ENCODE results near the gene PTP4A2.
"Not testable (repeated sequence)": the region's sequence is repeated elsewhere in the genome, so short reads cannot be mapped to it uniquely, and the experiment has no call there.

PTP4A2 gene

DNA sequence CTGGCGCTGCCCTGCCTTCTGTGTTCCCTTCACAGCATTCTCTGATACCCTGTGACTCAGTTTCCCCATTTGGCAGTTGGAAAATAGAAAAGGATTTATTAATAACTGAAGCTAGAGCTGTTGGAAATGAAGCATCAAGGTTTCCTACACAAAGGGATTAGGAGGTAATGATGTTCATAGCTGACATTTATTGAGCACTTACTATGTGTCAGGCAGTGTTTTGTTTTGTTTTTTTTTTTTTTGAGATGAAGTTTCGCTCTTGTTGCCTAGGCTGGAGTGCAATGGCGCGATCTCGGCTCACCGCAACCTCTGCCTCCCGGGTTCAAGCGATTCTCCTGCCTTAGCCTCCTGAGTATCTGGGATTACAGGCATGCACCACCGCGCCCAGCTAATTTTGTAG lies 7.5 kb upstream of the PTP4A2 start:
- DNase-seq: not testable (repeated sequence)

DNA sequence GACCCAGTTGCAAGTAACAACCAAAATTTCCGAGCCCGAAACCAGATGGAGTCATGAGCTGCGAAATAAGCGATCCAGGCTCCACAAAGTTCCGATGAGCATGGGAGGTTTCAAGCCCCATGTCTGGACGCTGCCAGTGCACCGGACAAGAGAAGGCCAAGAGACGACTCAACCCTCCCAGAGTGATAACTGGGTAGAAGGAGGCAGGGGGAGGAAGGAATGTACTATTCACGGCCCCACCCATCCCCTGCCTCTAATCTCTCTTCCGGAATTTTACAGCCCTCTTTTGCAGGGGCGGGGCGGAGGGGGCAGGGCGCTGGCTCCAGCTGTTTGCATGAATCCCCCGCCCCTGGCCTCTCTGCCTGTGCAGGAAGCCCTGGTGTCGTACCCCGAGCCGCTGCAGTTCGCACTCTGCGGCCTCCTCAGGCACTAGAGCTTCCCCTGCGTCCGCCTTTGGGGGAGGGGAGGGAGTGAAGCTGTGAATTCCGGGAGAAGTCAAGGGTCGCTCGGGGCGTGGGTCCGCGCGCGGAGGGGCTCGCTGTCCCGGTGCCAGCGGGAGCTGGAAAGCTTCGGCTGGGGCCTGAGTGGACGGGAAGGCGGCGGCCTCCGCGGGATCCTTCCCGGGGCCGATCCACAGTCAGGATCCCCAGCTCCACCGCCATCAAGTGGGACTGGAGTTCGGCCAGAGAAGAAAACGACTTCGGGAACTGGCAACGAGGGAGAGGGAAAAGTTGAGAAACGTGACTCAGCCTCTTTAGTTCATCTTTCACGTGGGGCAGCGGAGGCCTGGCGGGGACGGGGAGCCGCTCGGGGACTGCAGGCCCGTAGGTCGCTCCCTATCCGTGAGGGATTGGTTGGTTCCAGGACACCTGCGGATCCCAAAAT lies 6.3 kb upstream of the PTP4A2 start:
- no peak for DNase-seq

DNA sequence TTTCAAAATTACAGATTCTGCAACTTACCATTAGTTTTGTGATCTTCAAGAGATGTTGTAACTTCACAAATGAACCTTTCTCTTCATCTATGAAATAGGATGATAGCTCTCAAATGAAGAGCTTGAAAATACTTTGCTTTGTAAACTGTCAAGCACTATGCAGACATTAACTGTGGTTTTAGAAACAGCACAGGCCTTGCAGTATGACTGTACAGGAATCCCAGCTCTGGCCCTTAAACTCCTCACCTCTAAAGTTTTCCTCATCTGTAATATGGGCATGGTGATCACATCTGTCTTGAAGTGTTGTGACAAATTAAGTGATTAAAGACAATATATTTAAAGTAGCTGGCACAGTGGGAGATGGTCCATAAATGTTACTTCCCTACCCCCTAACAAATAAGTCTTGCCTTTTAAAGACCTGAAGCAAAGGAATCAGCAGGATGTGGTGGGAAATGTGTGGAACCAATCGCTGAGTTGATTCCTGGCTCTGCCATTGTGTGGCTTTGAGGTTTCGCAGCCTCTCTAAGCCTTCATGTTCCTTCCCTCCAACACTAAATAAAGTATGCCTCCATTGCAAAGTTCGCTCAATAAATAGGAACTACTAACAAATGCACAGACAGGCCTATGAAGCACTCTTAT lies 5.5 kb upstream of the PTP4A2 start:
- DNase-seq: no peak

DNA sequence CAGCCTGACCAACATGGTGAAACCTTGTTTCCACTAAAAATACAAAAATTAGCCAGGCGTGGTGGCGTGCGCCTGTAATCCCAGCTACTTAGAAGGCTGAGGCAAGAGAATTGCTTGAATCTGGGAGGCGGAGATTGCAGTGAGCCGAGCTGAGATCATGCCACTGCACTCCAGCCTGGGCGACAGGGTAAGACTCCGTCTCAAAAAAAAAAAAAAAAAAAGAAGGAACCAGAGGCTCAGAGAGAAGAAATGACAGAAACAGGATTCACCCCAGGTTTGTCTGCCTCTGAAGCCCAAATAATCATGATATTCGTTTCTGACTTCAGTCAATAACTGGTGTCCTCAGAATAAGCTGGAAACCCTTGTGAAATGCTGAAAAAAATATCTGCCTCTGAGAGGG lies 3.9 kb upstream of the PTP4A2 start:
- not testable (repeated sequence) for DNase-seq

DNA sequence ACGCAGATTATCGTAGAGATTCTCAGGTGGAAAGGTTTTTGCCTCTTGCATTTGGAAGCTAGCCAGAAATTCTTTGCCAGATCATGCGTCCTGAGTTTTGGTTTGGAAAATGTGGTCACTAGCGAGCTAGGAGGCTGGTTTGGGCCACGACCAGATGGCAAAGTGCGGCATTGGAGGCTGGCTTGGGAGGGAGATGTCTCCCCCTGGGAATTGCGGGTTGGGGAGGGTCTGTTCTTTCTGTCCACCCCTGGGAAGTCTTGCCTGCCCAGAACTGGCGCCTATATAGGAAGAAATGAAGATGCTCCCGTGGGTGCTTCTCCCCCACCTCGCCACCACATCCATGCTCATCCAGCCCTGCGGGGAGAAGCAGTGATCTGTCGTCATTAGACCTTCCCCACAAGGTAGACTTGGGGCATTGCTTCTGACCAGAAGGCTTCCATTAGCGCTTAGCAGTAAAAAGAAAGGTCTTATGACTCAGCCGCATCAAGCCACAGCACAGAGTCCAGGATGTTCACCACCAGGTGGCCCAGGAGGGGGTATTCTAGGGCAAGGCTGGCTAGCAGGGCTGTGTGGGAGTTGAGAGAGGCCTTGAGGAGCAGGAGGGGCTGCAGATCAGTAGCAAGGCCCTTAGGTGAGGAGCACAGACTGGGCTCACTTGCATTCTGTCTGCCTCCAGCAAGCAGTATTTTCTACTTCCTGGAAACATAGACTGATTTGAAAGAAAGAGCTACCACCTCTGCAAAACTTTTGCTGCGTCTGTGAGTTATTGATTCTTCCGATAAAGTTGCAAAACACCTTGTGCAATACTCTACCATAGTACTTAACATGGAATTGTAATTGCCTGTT lies 1.5 kb upstream of the PTP4A2 start:
- DNase-seq: no peak

DNA sequence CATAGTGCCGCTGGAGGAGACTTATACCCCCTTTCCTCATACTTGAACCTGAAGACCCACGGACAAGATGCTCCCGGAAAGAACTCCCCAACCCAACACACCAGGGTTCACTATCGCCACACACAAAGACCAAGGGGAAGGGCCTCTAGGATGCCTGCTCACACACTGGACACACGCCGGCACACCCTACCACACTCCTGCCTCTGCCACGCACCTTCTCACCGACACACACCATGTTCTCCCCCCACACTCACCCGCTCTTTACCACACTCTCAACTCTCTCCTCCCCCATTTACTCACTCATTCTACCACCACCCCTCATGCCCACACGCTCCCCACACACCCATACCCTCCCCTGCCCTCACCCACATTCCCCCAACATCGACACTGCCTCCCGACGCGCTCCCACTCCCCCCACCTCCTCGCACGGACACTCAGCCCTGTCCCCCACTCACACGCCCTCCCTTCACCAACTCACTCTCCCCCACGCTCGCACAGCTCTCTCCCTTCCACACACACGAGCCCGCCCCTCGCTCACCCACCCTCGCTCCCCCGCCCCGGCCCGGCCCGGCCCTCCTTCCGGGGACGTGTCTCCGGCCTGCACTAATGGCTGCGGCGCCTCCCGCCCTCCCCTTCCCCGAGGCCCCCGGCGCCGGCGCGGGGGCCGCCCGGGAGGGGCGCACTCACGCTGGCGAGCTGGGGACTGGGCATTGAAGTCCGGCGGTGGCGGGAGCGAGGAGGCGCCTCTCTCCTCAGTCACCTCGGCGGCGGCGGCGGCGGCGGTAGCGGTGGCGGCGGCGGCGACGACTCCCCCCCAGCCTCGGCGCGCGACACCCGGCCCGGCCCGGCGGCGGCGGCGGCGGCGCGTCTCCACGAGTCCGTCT lies 626 bp downstream of the PTP4A2 start:
- DNase-seq: peak; percentile 59

DNA sequence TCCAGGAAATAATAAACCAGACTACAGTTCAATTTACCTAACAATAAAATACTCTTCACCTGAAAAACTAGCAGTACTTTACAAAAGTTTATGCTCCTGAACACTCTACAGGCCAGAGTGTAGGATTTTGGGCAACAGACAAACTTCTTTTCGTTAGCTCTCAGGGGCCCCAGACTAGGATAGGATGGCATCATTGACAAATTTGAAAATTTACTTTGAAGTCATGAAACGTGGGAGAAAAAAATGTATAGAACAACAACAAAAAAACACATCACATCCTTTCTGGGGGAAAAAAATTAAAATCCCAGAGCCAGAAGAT lies 1.2 kb downstream of the PTP4A2 start:
- no peak for DNase-seq

DNA sequence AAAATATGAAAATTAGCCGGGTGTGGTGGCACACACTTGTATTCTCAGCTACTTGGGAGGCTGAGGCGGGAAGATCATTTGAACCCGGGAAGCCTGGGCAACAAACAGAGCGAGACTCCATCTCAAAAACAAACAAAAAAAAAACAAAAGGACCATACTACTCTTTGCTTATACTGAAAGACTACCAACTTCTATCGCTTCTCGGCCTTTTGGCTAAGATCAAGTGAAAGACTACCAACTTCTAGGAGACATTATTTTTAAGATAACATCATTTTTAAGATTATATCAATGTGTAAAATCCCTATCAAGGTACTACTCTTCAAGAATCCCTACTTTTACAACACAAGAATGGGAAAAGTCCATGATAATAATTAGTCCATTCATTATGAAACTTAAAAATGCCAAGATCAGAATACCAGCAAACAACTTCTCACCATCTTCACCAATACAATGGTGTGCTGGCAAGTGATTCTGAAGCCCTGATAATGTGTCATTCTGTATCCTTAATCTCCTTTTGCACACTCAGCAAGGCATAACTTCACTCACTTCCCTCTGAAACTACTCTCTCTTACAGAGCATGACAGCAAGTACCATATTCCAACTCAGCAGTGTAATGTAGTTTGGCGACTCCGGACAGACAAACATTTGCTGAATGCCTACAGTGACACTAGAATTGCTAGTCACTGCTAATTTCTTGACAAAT lies 1.7 kb downstream of the PTP4A2 start:
- DNase-seq: no peak

DNA sequence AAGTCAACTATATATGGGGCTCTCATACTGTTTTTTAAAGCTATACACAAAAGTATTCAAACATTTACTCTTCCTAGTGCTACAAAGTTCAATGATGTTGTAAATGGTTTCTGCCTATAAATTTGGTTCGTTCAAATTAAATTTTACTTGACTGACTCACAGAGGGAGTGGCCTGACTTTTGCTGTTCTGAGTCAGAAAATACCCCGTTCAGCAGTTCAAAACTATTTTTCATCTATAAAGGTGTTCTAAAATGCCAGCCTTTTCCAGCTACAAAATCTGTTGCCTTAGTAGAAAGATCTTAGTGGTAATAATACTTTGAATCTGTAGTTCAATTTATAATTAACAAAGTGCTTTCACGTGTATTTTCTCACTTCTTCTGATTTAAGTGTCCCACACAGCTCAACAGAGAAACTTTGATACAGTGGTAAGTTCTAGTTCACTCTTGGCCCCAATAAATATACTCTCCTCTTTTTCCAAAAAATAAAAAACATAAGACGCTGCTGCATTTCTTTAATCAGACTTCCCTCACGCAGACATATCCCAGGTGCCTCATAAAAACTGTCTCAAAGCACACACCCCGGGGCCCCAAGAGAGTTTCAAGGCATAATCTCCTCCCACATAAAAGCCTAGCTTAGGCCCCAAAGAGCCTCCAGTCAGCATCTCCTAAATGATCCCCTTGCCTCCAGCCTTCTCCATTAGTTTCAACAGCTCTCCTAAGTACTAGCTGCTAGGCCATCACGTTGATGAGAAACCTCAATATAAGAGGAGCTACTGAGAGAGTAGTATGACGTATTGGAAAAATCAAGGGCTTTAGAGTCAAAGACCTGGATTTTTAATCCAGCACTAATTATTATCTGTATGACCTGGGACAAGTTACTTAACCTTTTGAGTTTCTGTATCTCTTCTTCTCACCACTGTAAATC lies 3.2 kb downstream of the PTP4A2 start:
- peak; percentile 35 for DNase-seq

DNA sequence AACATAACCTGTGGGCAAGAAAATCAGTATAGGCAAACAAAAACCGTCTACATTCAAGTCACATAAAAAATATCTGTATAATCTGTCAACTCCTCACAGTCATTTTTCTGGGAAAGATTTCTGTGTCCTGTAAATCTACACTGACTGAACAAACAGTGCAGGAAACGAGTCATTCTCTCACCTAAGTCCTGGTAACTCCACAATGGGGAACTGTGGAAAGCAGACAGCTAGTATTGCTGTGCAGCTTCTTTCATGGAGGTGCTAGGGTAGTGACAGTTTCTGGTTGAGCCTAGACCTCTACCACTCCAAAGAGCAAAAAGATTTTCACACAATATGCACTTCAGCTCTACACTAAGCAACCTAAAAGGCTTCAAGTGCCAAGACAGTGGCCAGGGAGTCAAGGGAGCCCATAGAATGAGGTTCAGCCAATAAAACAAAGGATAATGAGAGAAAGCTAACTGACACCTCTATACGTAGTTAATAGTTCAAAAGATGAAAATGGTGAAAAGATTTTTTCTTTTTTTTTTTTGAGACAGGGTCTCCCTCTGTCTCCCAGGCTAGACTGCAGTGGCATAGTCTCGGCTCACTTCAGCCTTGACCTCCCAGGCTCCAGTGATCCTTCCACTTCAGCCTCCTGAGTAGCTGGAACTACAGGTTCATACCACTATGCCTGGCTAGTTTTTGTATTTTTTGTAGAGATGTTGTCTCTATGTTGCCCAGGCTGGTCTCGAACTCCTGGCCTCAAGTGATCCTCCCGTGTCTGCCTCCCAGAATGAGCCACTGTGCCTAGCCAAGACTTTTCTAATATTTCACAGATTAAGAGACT lies 5.5 kb downstream of the PTP4A2 start:
- no peak for DNase-seq

DNA sequence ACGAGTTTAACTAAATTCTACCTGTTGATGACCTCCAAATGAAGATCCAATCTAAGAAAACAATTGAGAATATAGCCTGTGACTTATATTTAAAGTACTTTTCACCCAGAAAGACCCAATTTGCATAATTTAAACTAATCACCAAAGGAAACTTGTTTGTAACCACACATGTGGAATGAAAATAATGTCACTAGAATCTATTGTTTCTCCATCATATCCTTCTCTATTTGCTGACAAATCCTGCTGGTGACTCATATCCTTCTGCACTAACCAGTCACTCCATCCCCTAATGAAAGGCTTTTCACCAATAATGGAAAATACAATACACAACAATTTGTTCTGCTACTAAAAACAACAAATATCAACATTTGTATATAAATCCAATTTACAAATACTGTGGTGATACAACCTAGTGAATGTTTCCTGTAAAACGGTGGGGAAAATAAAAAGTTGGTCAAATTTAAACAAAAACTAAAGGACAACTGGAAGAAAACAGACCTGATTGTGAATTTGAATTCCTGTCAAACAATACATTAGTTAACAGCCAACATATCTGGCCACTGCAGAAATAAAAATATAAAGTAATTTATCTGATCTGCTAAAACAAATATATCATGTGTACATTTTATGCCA lies 6.5 kb downstream of the PTP4A2 start:
- no peak for DNase-seq

DNA sequence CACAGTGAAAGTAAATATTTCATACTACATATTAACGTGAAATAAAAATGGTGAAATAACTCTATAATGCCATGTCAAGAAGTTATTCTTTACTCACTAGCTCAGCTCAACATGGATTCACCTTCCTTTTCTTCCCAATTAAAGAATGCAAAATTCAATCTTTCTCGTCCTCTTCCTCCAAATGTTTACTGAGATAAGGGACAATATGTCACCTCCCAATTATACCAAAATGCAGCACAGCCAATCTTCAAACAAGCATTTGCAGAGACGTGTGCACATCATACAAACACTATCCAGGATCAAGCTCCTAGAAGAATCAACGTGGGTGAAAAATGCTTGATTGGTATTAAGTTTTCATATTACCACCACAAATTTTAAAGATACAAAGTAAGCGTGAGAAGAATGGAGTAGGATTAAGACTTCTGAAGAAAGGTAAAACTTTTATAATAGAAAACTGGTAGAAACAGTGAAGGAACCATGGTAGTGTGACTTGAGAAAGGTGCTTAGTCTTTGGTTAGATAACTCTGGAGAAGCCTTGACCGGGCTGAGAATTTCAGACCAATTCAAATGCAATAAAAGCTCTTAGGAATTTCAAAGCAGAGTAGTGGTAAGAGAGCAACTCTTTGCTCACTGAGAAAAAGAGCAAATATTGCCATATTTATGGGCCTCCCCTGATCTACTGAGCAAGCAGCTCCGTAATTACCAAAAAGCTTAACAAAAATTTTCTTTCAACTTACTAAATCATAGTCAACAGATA lies 7.2 kb downstream of the PTP4A2 start:
- DNase-seq: no peak

DNA sequence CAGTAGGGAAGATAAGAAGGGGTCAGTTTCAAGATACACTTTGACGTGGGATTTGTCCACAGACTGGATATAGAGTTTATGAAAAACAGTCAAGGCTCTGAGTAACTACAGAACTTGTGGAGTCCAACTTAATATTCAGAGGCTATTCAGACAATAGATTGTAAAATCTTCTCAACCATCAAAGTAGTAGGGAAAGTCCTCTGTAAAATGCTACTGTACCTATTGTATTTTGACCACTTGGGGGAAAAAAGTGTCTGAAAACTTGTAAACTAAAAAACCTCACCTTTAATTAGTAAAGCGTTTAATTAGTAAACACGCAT lies 10.5 kb downstream of the PTP4A2 start:
- DNase-seq: no peak

DNA sequence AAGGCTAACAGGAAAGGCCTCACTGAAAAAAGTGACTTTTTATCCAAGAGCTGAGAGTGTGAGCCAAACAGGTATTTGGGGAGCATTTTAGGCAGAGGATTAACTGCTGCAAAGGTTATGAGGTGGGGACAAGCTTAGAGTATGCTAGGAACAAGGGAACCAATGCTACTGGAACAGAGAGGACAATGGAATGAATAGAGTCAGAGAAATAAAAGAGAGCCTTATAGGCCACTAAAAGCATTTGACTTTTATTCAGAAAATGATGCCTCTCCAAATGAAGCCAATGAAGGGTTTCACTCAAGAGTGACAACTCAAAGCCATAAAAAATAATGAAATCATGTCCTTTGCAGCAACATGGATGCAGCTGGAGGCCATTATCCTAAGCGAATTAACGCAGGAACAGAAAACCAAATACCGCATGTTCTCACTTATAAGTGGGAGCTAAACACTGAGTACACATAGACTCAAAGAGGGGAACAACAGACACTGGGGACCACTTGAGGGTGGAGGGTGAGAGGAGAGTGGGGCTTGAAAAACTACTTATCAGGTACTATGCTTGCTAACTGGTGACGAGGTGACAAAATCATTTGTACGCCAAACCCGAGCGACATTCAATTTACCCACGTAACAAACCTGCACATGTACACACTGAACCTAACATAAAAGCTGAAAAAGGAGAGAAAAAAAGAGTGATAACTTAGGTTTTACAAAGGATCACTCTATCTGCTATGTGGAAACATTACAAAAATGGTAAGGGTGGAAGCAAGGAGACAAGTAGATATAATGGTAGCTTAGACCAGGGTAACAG lies 11.1 kb downstream of the PTP4A2 start:
- peak; percentile 73 for DNase-seq

DNA sequence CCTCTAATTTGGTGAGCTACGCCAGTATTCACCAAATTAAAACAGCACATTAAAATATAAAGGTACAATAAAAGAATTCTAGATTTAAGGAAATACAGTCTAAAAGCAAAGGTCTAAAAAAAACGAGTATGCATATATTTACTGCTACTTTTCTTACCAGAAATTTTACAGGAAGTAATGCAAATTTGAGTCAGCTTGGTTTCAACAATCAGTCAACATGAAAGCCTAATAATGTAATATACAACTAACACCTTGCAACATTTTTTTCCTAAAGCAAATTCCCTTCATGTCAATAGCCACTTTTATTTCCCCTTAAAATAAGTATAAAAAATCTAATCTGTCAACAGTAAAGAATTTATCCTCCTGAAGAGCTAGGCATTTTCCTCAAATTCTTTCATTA lies 11.9 kb downstream of the PTP4A2 start:
- no peak for DNase-seq

DNA sequence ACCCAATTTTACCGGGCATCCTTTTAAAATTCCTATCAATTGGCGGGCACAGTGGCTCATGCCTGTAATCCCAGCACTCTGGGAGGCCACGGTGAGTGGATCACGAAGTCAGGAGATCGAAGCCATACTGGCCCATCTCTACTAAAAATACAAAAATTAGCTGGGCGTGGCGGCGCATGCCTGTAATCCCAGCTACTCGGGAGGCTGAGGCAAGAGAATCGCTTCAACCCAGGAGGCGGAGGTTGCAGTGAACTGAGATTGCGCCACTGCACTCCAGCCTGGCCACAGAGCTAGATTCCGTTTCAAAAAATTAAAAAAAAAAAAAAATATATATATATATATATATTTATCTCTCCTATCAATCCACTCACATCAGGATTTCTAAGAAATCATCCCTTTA lies 12.3 kb downstream of the PTP4A2 start:
- not testable (repeated sequence) for DNase-seq

DNA sequence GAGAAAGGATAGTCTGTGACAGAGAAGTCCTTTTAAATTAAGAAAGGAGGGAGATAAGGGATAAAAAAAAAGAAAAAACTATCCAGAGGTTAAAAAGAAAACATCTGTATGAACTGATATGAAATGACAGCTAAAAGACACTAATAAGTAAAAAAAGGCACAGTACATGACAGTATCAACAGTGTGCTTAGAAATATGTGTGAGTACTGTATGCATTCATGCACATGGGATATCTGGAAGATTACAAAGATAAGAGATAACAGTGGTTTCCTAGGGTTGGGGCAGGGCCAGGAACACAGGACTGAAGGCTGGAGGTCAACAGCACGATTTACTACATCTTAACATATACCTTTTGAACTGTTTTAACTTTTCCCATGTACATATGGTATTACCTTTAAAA lies 13.3 kb downstream of the PTP4A2 start:
- no peak for DNase-seq
